ACC112 (cell line): ENCODE data around the gene GBP6.

ENCODE experiments used
- H2AFZ ChIP-seq: fragments of 200-600 bp; sonication (generic); one replicate; pipeline ENCODE4 v1.6.0; 2017; ENCODE audit warnings: antibody characterized with exemption, low read length; ENCODE audit not compliant: unreplicated experiment
- H3K27ac ChIP-seq: fragments of 200-600 bp; sonication (generic); 2 replicates; pipeline ENCODE4 v1.5.1; 2014; ENCODE audit warnings: low read depth, mild to moderate bottlenecking, antibody characterized with exemption, low read length, moderate library complexity
- H3K27me3 ChIP-seq: fragments of 200-600 bp; sonication (generic); 2 replicates; pipeline ENCODE4 v1.6.1; 2014; ENCODE audit warnings: mild to moderate bottlenecking, antibody characterized with exemption, low read length, moderate library complexity, mixed read lengths; ENCODE audit not compliant: insufficient read depth
- H3K36me3 ChIP-seq: fragments of 200-600 bp; sonication (generic); 2 replicates; pipeline ENCODE4 v1.6.1; 2016; ENCODE audit warnings: mild to moderate bottlenecking, antibody characterized with exemption, low read length, moderate library complexity, mixed read lengths; ENCODE audit not compliant: insufficient read depth
- H3K4me1 ChIP-seq: fragments of 200-600 bp; sonication (generic); one replicate; pipeline ENCODE4 v1.6.1; 2016; ENCODE audit warnings: low read length, mixed read lengths; ENCODE audit not compliant: insufficient read depth, unreplicated experiment, control insufficient read depth
- H3K4me3 ChIP-seq: fragments of 200-600 bp; sonication (generic); 2 replicates; pipeline ENCODE4 v1.5.1; 2014; ENCODE audit warnings: mild to moderate bottlenecking, low read depth, low read length
- H3K79me2 ChIP-seq: fragments of 200-600 bp; sonication (generic); one replicate; pipeline ENCODE4 v1.6.0; 2016; ENCODE audit warnings: low read length; ENCODE audit not compliant: control insufficient read depth, unreplicated experiment, insufficient read depth

The GBP6 gene

GRCh38 chr1:89351597-89352311 lies 12.1 kb upstream of the GBP6 start:
- H3K27ac ChIP-seq, result no peak overlapping the region
- H3K4me1 ChIP-seq, result no peaks in the 10 kb centered on the region
- no peaks in the 10 kb centered on the region for H3K79me2 ChIP-seq
- H2AFZ ChIP-seq, result no peak overlapping the region
- H3K27me3 ChIP-seq, result 0 out of 2 replicates have a peak, but pooled peaks cover 9% of the 10 kb centered on the region
- no peak overlapping the region for H3K4me3 ChIP-seq
- H3K36me3 ChIP-seq, result no peaks in the 10 kb centered on the region

- Histone ChIP-seq H3K4me3 (no peak overlapping the region), H2AFZ (no peak overlapping the region), H3K79me2 (no peaks in the 10 kb centered on the region), H3K36me3 (no peaks in the 10 kb centered on the region), H3K27me3 (0 out of 2 replicates have a peak, but pooled peaks cover 9% of the 10 kb centered on the region), H3K27ac (no peak overlapping the region), H3K4me1 (no peaks in the 10 kb centered on the region)
Measured at GRCh38 chr1:89352421-89352820, 11.4 kb upstream of the GBP6 start.

GRCh38 chr1:89354205-89354604 lies 9.7 kb upstream of the GBP6 start:
- H3K27ac ChIP-seq, result no peak overlapping the region
- H3K4me3 ChIP-seq, result no peak overlapping the region
- no peaks in the 10 kb centered on the region for H3K4me1 ChIP-seq
- 0 out of 2 replicates have a peak, but pooled peaks cover 9% of the 10 kb centered on the region for H3K27me3 ChIP-seq
- H3K79me2 ChIP-seq, result no peaks in the 10 kb centered on the region
- no peak overlapping the region for H2AFZ ChIP-seq
- H3K36me3 ChIP-seq, result no peaks in the 10 kb centered on the region

- H3K36me3 ChIP-seq, result no peaks in the 10 kb centered on the region
- H3K79me2 ChIP-seq, result no peaks in the 10 kb centered on the region
- H3K27ac ChIP-seq, result no peak overlapping the region
- no peak overlapping the region for H2AFZ ChIP-seq
- no peaks in the 10 kb centered on the region for H3K4me1 ChIP-seq
- H3K27me3 ChIP-seq, result 0 out of 2 replicates have a peak, but pooled peaks cover 9% of the 10 kb centered on the region
- no peak overlapping the region for H3K4me3 ChIP-seq
Measured at GRCh38 chr1:89355056-89355455, 8.8 kb upstream of the GBP6 start.

GRCh38 chr1:89356658-89357400 lies 7.0 kb upstream of the GBP6 start:
- Histone ChIP-seq H3K27ac (no peak overlapping the region), H3K27me3 (no peaks in the 10 kb centered on the region), H3K4me1 (no peaks in the 10 kb centered on the region), H2AFZ (no peak overlapping the region), H3K79me2 (no peaks in the 10 kb centered on the region), H3K4me3 (no peak overlapping the region), H3K36me3 (no peaks in the 10 kb centered on the region)

GRCh38 chr1:89358287-89358893 lies 5.5 kb upstream of the GBP6 start:
- no peaks in the 10 kb centered on the region for H3K79me2 ChIP-seq
- no peak overlapping the region for H2AFZ ChIP-seq
- H3K36me3 ChIP-seq, result no peaks in the 10 kb centered on the region
- no peak overlapping the region for H3K27ac ChIP-seq
- H3K4me3 ChIP-seq, result no peak overlapping the region
- peaks cover 2% of the 10 kb centered on the region for H3K4me1 ChIP-seq
- no peaks in the 10 kb centered on the region for H3K27me3 ChIP-seq

GRCh38 chr1:89360716-89361115 lies 3.1 kb upstream of the GBP6 start:
- H3K27me3 ChIP-seq, result no peaks in the 10 kb centered on the region
- H3K4me1 ChIP-seq, result peaks cover 6% of the 10 kb centered on the region
- H3K36me3 ChIP-seq, result no peaks in the 10 kb centered on the region
- no peaks in the 10 kb centered on the region for H3K79me2 ChIP-seq
- no peak overlapping the region for H3K4me3 ChIP-seq
- H3K27ac ChIP-seq, result no peak overlapping the region
- no peak overlapping the region for H2AFZ ChIP-seq

GRCh38 chr1:89361681-89362080 lies 2.2 kb upstream of the GBP6 start:
- Histone ChIP-seq H3K36me3 (no peaks in the 10 kb centered on the region), H2AFZ (no peak overlapping the region), H3K27me3 (no peaks in the 10 kb centered on the region), H3K27ac (no peak overlapping the region), H3K4me3 (no peak overlapping the region), H3K4me1 (peaks cover 6% of the 10 kb centered on the region), H3K79me2 (no peaks in the 10 kb centered on the region)

- Histone ChIP-seq H3K79me2 (no peaks in the 10 kb centered on the region), H3K27me3 (peaks cover 8% of the 10 kb centered on the region; the same call in 1 of the 2 replicates), H3K27ac (no peak overlapping the region), H3K4me3 (no peak overlapping the region), H3K4me1 (peaks cover 6% of the 10 kb centered on the region), H2AFZ (no peak overlapping the region), H3K36me3 (no peaks in the 10 kb centered on the region)
Measured at GRCh38 chr1:89363196-89363595, 663 bp upstream of the GBP6 start.

- Histone ChIP-seq H3K27ac (no peak overlapping the region), H3K27me3 (peaks cover 8% of the 10 kb centered on the region; the same call in 1 of the 2 replicates), H2AFZ (peak overlapping the region; percentile 36), H3K79me2 (no peaks in the 10 kb centered on the region), H3K36me3 (no peaks in the 10 kb centered on the region), H3K4me1 (peaks cover 6% of the 10 kb centered on the region), H3K4me3 (no peak overlapping the region)
Measured at GRCh38 chr1:89364954-89365550, 1.2 kb downstream of the GBP6 start.
